Neural cell (in vitro differentiated cells): Measurements from ENCODE around the gene ZNF648. TPM values are rescaled to one million over a fixed set of nuclear protein-coding genes. Genes with fewer than 3 reads are reported as not detected.

ENCODE experiments used
- H2AFZ ChIP-seq: fragments of 200-600, 300-800 bp; sonication (generic), shearing (Covaris generic); 2 replicates; pipeline ENCODE4 v1.6.0; 2014; ENCODE audit warnings: low read depth, mild to moderate bottlenecking, antibody characterized with exemption, low read length, moderate library complexity
- H3F3A ChIP-seq: fragments of 200-600 bp; shearing (Covaris generic); 2 replicates; pipeline ENCODE4 v1.6.1; 2016; ENCODE audit warnings: mild to moderate bottlenecking, moderate library complexity, mixed read lengths, antibody characterized with exemption, low read length; ENCODE audit not compliant: insufficient read depth, poor library complexity, severe bottlenecking
- H3K27ac ChIP-seq: fragments of 200-600, 300-800 bp; sonication (generic), shearing (Covaris generic); 2 replicates; pipeline ENCODE4 v1.5.1; 2014; ENCODE audit warnings: mild to moderate bottlenecking, low read length, moderate library complexity
- H3K27me3 ChIP-seq: fragments of 300-800, 200-600 bp; sonication (generic), shearing (Covaris generic); 2 replicates; pipeline ENCODE4 v1.6.0; 2014; ENCODE audit warnings: mild to moderate bottlenecking, low read depth, low read length, moderate library complexity; ENCODE audit not compliant: insufficient read depth
- H3K36me3 ChIP-seq: fragments of 300-800, 200-600 bp; sonication (generic), shearing (Covaris generic); 2 replicates; pipeline ENCODE4 v1.5.1; 2014; ENCODE audit warnings: mild to moderate bottlenecking, antibody characterized with exemption, low read length, moderate library complexity; ENCODE audit not compliant: insufficient read depth
- H3K4me2 ChIP-seq: fragments of 300-800, 200-600 bp; sonication (generic), shearing (Covaris generic); 2 replicates; pipeline ENCODE4 v1.6.0; 2014; ENCODE audit warnings: mild to moderate bottlenecking, low read length
- H3K4me3 ChIP-seq: fragments of 300-800, 200-600 bp; sonication (generic), shearing (Covaris generic); 2 replicates; pipeline ENCODE4 v1.5.1; 2014; ENCODE audit warnings: mild to moderate bottlenecking, low read length, moderate library complexity
- H3K79me2 ChIP-seq: fragments of 200-600 bp; shearing (Covaris generic); replicated peaks from 2 replicates; pipeline ENCODE4 v1.6.0; 2014; ENCODE audit warnings: mild to moderate bottlenecking, low read length, moderate library complexity; ENCODE audit not compliant: insufficient read depth
- H3K9ac ChIP-seq: fragments of 300-800, 200-600 bp; sonication (generic), shearing (Covaris generic); 2 replicates; pipeline ENCODE4 v1.6.1; 2016; ENCODE audit warnings: mild to moderate bottlenecking, low read length, mixed read lengths
- H3K9me2 ChIP-seq: fragments of 200-600 bp; shearing (Covaris generic); 2 replicates; pipeline ENCODE4 v1.6.1; 2016; ENCODE audit warnings: mild to moderate bottlenecking, low read length, mixed read lengths; ENCODE audit not compliant: insufficient read depth
- H3K9me3 ChIP-seq: fragments of 200-600, 300-800 bp; sonication (generic), shearing (Covaris generic); 2 replicates; pipeline ENCODE4 v1.6.1; 2016; ENCODE audit warnings: mild to moderate bottlenecking, mixed run types, low read length, moderate library complexity, mixed read lengths
- H4K20me1 ChIP-seq: fragments of 200-600 bp; shearing (Covaris generic); 2 replicates; pipeline ENCODE4 v1.6.1; 2016; ENCODE audit warnings: mild to moderate bottlenecking, mixed run types; ENCODE audit not compliant: insufficient read depth
- CTCF ChIP-seq: fragments of 450-650 bp; IDR thresholded peaks from 2 replicates; pipeline ENCODE4 v1.5.1; 2014; ENCODE audit warnings: antibody characterized with exemption, mild to moderate bottlenecking, moderate library complexity; ENCODE audit not compliant: poor library complexity, severe bottlenecking
- EP300 ChIP-seq: fragments of 450-650 bp; conservative IDR thresholded peaks from 2 replicates; pipeline ENCODE4 v1.6.1; 2014; ENCODE audit warnings: antibody characterized with exemption, mild to moderate bottlenecking, moderate library complexity; ENCODE audit not compliant: poor library complexity, severe bottlenecking
- EZH2 ChIP-seq: fragments of 200-600, 300-800 bp; shearing (Covaris generic), sonication (generic); IDR thresholded peaks from 2 replicates; pipeline ENCODE4 v1.6.1; 2014; ENCODE audit warnings: antibody characterized with exemption, low read length, borderline replicate concordance, mild to moderate bottlenecking; ENCODE audit not compliant: insufficient read depth, poor library complexity, severe bottlenecking
- MXI1 ChIP-seq: fragments of 450-650 bp; conservative IDR thresholded peaks from 2 replicates; pipeline ENCODE4 v1.6.1; 2014; ENCODE audit warnings: antibody characterized with exemption, mild to moderate bottlenecking; ENCODE audit not compliant: poor library complexity, severe bottlenecking
- POLR2AphosphoS5 ChIP-seq: IDR thresholded peaks from 2 replicates; pipeline ENCODE4 v1.6.1; 2012
- RAD21 ChIP-seq: fragments of 450-650 bp; conservative IDR thresholded peaks from 2 replicates; pipeline ENCODE4 v1.6.1; 2014; ENCODE audit warnings: antibody characterized with exemption, mild to moderate bottlenecking, moderate library complexity
- REST ChIP-seq: IDR thresholded peaks from 2 replicates; pipeline ENCODE4 v1.6.1; 2012; ENCODE audit warnings: borderline replicate concordance
- SMC3 ChIP-seq: fragments of 450-650 bp; conservative IDR thresholded peaks from 2 replicates; pipeline ENCODE4 v1.6.1; 2014; ENCODE audit warnings: antibody characterized with exemption, mild to moderate bottlenecking, moderate library complexity; ENCODE audit not compliant: poor library complexity
- TAF1 ChIP-seq: IDR thresholded peaks from 2 replicates; pipeline ENCODE4 v1.6.1; 2012; ENCODE audit warnings: low read depth
- polyA minus RNA-seq: library from RNA; depleted of rRNA, polyadenylated mRNA; stranded (reverse); fragments of >200 nt; gene quantifications from 2 replicates; pipeline ENCODE4 v1.2.3, GENCODE V29; 2014
- polyA plus RNA-seq: library from polyadenylated mRNA; depleted of rRNA; stranded (reverse); fragments of >200 nt; gene quantifications from 2 replicates; pipeline ENCODE4 v1.2.3, GENCODE V29; 2014

The ZNF648 gene
- not detected in 2 replicates for polyA plus RNA-seq
- 0.24 TPM in 1 of 2 replicates, not detected in the other for polyA minus RNA-seq

GRCh38 chr1:182061594-182061993, at the start of gene ZNF648:
Gene ZNF648, minus strand, starts transcription at chr1:182061712. Its CDS starts 3,702 bp downstream, at chr1:182058010.
- no peaks in the 10 kb centered on the region for H3K79me2 ChIP-seq
- H3K27ac ChIP-seq = no peak within 1 kb of the TSS
- no peaks in the 10 kb centered on the region for H3F3A ChIP-seq
- H3K9me3 ChIP-seq = no peaks in the 10 kb centered on the region
- H3K27me3 ChIP-seq = no peaks in the 10 kb centered on the region
- no peaks in the 10 kb centered on the region for H3K36me3 ChIP-seq
- H2AFZ ChIP-seq = no peak within 1 kb of the TSS
- TF ChIP-seq POLR2AphosphoS5 (no peak), MXI1 (no peak), EZH2 (no peak), TAF1 (no peak), EP300 (no peak), RAD21 (no peak), CTCF (no peak), SMC3 (no peak), REST (no peak)
- no peaks in the 10 kb centered on the region for H4K20me1 ChIP-seq
- no peak within 1 kb of the TSS for H3K4me2 ChIP-seq
- H3K9me2 ChIP-seq = no peaks in the 10 kb centered on the region
- H3K4me3 ChIP-seq = no peak within 1 kb of the TSS
- no peak within 1 kb of the TSS for H3K9ac ChIP-seq

- Histone ChIP-seq H3K9ac (no peak overlapping the region), H3K36me3 (no peaks in the 10 kb centered on the region), H3K9me2 (no peaks in the 10 kb centered on the region), H3K4me3 (no peak overlapping the region), H4K20me1 (no peaks in the 10 kb centered on the region), H3K27ac (no peak overlapping the region), H3K27me3 (no peaks in the 10 kb centered on the region), H3F3A (no peaks in the 10 kb centered on the region), H3K4me2 (no peak overlapping the region), H3K79me2 (no peaks in the 10 kb centered on the region), H2AFZ (no peak overlapping the region), H3K9me3 (no peaks in the 10 kb centered on the region)
- TF ChIP-seq RAD21 (no peak), CTCF (no peak), TAF1 (no peak), POLR2AphosphoS5 (no peak), REST (no peak), EZH2 (no peak), MXI1 (no peak)
Measured at GRCh38 chr1:182110635-182111034, 49.1 kb upstream of the ZNF648 start.
